Activated naive CD4-positive, alpha-beta T cell treated with anti-CD3 and anti-CD28 coated beads, Interleukin-2, amount 50 U/mL, for 16 hours (primary cell): ENCODE results near the gene GNA15.
"Not testable (repeated sequence)": the region's sequence is repeated elsewhere in the genome, so short reads cannot be mapped to it uniquely, and the experiment has no call there.

Source experiments
- DNase-seq: peaks from one replicate; pipeline ENCODE4 v3.0.0-alpha.2; 2020

The GNA15 gene

GRCh38 chr19:3135961-3136683, at the start of gene GNA15:
Gene GNA15 (plus strand): TSS chr19:3136033. CDS start chr19:3136451, 418 bp downstream.
- no peak for DNase-seq

- DNase-seq = no peak
Observed at GRCh38 chr19:3087769-3088168, 48.1 kb upstream of the GNA15 start.

- not testable (repeated sequence) for DNase-seq
Observed at GRCh38 chr19:3089299-3089855, 46.5 kb upstream of the GNA15 start.

GRCh38 chr19:3094601-3095440, 41.0 kb upstream of the GNA15 start:
- DNase-seq = peak; percentile 35

GRCh38 chr19:3095441-3096191, 40.2 kb upstream of the GNA15 start:
- DNase-seq = peak; percentile 69

GRCh38 chr19:3096267-3096901, 39.4 kb upstream of the GNA15 start:
- DNase-seq = no peak

GRCh38 chr19:3096902-3097326, 38.9 kb upstream of the GNA15 start:
- no peak for DNase-seq

- DNase-seq = no peak
Observed at GRCh38 chr19:3097442-3097871, 38.4 kb upstream of the GNA15 start.

- no peak for DNase-seq
Observed at GRCh38 chr19:3098141-3098514, 37.7 kb upstream of the GNA15 start.

GRCh38 chr19:3098515-3099346, 37.1 kb upstream of the GNA15 start:
- DNase-seq = no peak

- no peak for DNase-seq
Observed at GRCh38 chr19:3099347-3100145, 36.3 kb upstream of the GNA15 start.

- DNase-seq = no peak
Observed at GRCh38 chr19:3100331-3100730, 35.5 kb upstream of the GNA15 start.

GRCh38 chr19:3100747-3101730, 34.8 kb upstream of the GNA15 start:
- no peak for DNase-seq

- no peak for DNase-seq
Observed at GRCh38 chr19:3102239-3103140, 33.3 kb upstream of the GNA15 start.

GRCh38 chr19:3104708-3104983, 31.2 kb upstream of the GNA15 start:
- DNase-seq = no peak

GRCh38 chr19:3105641-3106508, 30.0 kb upstream of the GNA15 start:
- DNase-seq = no peak

GRCh38 chr19:3106509-3107141, 29.2 kb upstream of the GNA15 start:
- no peak for DNase-seq
